SH-SY5Y (cell line): Measurements from ENCODE around the gene PBX3.

Source experiments
- GATA2 ChIP-seq: IDR thresholded peaks from 2 replicates; pipeline ENCODE4 v1.6.1; 2011; ENCODE audit warnings: mild to moderate bottlenecking, low read depth, low read length
- GATA3 ChIP-seq: IDR thresholded peaks from 2 replicates; pipeline ENCODE4 v1.6.1; 2011; ENCODE audit warnings: low read depth, mild to moderate bottlenecking, low read length, moderate library complexity

- TF ChIP-seq GATA2 (no peak), GATA3 (no peak)
These were observed 162.3 kb downstream of the PBX3 start for GRCh38 chr9:125909459-125909858.
